Stimulated activated CD8-positive, alpha-beta memory T cell treated with anti-CD3 and anti-CD28 coated beads, Interleukin-12 subunit alpha, Interleukin-12 subunit beta, amount 100 ng/mL, for 24 hours (primary cell): Measurements from ENCODE around the gene LPXN.

Experiments
- DNase-seq: peaks from one replicate; pipeline ENCODE4 v3.0.0-alpha.2; 2020; ENCODE audit errors: extremely low read depth

Gene LPXN

DNA sequence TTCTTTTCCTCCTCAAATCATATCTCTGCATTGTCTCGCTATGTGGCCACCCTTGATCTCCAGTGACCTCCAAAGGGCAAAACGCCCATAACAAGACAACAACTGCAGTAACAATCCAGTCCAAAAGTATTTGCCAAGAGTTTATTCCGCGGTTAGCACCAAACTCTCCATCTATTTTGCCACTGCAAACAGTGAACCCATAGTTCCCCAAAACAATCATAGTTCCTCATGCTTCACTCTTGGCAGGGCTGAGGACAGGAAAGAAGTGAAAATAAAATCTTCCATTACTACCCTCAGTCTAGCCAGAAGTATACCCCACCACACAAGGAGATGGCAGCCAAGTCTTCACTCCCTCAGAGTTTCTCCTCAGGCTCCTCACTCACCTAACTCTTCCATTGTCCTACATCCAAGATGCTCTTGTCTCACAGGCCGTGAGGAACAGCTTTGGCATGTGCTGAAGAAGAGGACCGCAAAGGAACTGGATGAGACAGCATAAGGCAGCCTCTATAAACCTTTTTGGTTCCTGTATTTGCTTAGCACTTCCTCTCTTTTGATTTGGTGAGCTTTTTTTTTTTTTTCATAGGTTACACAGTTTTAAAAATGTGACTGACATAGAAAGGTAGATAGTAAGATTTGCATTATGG is at the start of gene LPXN:
LPXN (minus strand) TSS at position 480 of the 644 bp plus-strand sequence; CDS start at position 396, 84 bp downstream.
- DNase-seq, result no peak

DNA sequence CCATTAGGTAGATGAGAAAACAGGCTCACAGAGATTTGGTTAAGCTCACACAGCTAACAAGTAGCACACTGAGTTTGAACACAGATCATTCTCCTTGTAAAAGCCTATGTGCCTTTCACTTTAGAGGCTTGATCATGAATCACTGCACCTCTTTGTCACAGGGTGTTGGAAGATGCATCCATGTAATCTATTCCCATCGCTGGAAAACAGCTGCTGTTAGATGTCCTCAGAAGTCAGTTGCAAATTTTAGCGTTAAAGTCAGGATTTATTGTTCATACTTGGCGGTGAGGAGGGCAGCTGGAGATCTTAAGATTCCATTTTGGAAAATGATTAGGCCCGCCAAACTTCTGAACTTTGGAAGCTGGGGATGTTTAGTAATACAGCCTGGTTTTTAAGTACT is 49.4 kb upstream of the LPXN start:
- DNase-seq, result no peak

DNA sequence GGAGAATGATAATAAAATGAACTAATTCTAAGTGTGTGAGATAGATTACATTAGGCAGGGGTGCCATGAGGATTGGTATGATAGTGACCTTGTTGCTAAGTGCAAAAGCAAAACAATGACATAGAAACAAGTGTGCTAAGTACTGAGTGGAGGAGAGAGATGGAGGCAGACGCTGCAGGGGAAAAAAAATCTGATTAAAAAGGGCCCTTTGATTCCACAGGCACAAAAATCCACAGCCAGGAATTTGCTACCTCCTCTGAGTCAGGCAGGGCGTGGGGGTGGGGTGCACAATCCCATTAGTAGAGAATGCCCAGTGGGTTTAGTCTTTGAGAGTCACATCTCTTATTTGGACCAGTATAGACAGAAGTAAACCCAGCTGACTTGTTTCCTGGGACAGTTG is 46.7 kb upstream of the LPXN start, which contains the start of gene CNTF:
CNTF (plus strand) TSS at position 322 of the 400 bp plus-strand sequence. CDS start 88 bp downstream, outside the sequence.
- no peak for DNase-seq

DNA sequence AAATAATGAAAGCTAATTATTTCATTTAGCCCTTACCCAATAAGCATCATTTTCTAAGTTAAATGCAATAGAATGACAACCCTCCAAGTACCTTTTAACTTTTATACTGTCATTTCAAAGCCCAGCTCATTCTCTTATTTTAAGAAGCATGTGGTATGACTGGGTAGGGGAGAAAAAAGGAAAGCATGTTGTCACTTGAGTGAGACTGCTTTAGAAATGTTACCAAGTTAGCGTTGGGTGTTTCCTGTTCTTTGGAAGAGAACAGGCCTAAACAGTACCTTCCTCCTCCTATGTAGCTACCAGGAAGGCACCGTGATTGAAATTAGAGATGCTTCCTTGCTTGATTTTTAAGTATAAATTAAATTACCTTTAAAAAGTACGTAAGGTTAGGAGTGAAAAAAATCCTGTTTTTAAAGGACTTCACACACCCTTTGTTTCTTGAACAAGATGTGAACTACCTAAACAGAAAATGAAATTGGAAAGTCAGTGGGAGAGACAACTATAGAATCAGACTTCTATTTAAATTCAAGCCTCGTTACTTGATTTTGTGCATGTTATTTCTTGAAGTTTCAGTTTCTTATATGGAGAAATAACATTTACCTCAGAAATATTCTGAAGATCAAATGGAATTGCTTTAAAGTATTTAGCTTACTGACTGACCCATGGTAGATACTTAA is 46.1 kb upstream of the LPXN start:
- DNase-seq, result no peak

DNA sequence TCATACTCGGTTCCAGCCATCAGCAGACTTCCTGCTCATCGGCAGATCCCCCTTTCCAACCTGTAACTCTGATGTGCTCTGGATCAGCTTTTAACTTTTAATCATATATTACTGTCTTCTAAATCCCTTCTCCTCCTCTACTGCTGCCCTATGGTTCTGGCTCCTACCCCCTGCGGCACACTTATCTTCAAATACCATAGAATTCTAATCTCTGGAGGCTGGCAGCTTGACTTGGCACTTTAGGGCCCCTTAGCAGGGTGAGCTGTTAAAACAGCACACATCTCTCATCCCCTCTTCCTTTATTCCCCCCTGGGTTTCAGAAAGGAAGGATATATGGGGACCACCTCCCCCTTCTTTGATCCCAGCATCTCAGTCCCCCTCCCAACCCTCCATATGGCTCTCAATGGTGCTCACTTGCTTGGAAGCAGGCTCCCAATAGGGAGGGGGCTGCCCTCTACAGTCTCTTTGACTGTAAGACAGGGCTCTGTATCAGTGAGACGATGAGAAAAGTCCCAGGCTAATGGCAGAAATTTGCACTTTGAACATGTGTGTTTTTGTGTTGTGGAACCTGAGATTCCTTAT is 42.4 kb upstream of the LPXN start:
- no peak for DNase-seq

DNA sequence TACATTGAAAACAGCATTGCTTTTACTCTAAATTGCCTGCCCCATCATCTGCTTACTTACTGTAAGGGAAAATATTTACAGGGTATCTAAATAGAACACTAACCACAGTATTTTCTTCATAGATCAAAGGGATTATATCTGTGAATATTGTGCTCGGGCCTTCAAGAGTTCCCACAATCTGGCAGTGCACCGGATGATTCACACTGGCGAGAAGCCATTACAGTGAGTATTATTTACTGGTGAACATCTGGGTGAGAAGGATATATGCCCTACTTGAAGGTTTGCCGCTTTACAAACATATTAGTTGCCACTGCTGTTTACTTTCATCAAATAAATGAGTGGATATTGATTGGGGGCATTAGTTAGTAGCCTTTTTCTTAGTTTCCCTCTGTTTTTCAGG is 40.9 kb upstream of the LPXN start:
- DNase-seq, result no peak

DNA sequence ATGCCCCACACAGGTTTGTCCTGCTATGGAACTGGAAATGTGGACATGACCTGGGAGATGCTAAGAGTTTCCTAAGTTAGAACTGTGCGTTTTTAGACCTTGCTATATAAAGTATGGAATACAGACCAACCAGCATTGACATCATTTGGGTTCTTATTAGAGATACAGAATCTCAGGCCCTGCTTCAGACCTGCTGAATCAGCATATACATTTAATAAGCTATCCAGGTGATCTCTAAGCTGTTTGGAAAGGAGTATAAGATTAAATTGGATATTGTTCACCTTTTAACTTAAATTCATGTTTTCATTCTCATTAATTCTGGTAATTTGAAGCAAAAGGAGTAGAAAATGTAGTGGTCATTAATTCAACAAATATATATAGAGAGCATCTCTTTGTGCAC is 39.9 kb upstream of the LPXN start:
- DNase-seq, result no peak

DNA sequence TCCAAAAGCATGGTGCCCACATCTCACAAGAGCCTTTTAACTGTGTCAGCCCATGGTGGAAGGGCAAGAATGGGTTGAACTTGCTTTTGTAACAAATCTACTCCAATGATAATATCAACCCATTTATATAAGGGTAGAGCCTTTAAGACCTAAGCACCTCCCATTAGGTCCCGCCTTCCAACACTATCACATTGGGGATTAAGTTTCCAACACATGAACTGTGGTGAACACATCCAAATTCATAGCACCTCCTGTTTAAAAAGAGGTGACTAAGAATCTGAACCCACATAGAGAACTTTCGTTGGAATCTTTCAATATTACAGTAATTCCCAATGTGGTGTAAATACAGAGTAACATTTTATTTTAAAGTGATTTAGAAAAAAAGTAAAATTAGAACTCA is 37.6 kb upstream of the LPXN start:
- DNase-seq, result no peak

DNA sequence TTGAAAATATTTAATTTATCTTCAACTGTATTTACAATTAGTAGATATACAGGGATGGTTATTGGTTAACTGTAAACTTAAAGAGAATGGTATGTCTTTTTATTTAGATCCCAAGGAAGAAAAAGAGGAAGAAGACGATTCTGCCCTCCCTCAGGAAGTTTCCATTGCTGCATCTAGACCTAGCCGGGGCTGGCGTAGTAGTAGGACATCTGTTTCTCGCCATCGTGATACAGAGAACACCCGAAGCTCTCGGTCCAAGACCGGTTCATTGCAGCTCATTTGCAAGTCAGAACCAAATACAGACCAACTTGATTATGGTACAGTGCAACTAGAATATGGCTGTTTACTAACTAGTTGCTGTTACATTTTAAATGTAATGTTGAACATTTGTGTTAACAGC is 34.1 kb upstream of the LPXN start:
- DNase-seq, result no peak

DNA sequence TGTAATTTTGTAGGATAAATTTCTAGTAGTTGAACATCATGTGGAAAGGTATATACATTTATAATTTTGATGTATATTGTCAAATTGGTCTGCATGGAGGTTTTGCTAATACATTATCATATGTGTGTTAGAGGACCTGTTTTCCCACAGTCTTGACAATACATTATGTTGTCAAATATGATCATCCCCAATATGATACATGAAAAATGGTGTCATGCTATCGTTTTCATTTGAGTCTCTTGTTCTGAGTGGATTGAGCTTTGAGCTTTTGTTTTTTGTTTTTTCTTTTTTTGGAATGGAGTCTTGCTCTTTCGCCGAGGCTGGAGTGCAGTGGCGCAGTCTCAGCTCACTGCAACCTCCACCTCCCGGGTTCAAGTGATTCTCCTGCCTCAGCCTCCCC is 32.7 kb upstream of the LPXN start:
- no peak for DNase-seq

DNA sequence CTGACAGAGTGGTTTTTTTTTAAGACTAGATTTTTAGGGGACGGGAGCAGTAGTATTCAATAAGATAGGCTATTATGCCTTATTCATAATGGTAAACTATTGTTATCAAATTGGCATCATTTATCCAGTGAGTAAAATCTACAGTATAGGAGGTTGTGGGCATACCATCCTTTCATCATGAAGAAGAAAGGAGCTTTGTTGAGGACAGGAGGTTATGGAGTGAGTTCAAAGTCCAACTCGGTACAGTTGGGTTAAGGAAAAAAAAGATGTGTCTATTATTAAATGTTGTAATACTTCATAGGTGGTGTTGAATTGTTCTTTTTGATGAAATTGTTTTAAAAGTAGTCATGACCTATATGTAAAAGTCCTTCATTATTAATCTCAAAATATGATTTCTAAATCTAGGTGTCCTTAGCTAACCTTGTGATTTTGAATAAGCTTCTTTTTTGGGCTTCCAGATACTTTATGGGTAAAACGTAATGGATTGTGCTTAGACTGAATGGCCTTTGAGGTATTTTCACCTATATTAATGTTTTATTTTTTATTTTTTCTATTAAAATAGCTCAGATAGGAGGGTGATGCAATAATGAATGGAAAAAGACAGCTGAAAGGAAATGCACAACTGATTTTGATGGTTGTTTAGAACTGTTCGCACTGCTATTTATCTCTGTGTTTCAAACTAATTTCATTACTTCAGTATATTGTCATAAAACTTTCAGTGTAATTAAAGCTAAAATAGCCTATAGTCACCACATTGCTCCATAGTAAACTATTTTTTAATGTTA is 31.5 kb upstream of the LPXN start:
- DNase-seq, result no peak

DNA sequence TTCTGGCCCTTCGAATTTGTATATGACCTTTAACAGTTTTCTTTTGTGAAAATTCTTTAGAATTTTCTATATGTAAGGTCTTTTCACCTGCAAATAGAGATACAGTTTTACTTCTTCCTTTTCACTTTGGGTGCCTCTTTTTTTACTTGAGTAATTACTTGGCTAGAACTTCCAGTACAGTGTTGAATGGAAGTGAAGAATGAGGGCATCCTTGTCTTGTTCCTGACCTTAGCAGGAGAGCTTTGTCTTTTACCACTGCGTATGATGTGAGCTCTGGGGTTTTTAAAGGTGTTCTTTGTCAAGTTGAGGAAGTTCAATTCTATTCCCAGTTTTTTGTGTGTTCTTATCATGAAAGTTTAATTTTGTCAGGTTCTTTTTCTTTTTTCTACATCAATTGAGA is 24.9 kb upstream of the LPXN start:
- DNase-seq, result no peak

DNA sequence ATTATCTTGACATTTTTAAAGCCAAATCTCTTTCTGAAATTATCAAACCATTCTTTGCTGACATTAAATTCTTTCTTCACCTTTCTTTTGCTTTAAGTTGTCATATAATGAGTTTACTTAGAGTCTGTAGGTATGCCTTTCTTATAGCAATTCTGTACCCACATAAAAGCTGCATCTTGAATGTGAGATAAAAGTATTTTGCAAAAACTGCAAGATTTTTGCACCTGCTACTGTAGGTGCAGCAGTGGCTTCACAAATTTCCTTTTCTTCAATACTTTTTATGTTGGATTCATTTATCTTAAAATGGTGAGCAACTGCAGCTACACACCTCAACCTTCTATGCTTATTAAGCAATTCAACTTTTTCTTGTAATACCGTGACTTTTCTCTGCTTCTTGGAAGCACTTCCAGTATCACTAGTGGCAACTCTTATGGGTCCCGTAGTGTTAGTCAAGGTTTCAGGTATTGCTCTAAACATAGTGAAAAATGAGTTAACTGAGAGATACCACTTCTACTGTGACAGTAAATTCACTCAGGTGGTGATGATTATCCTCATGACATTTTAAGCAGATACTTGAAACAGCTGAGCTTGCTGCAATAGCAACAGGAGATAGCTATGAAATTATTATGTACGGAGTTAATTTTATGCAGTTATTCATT is 22.0 kb upstream of the LPXN start:
- no peak for DNase-seq

DNA sequence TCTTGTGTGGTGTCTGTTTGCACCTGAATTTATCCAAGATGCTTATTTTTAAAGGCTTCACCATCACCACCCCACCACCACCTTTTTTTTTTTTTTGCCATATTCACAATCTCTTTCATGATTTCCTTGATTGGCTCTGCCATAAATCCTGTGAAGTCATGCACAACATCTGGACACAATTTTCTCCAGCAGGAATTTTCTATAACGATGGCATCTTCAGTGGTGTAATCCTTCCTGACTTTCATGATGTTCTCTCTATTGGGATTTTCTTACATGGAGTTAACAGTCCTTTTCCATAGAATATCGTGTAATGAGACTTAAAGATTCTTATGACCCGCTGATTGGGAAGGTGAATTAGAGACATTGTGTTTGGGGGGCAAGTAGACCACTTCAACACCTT is 21.0 kb upstream of the LPXN start:
- no peak for DNase-seq

DNA sequence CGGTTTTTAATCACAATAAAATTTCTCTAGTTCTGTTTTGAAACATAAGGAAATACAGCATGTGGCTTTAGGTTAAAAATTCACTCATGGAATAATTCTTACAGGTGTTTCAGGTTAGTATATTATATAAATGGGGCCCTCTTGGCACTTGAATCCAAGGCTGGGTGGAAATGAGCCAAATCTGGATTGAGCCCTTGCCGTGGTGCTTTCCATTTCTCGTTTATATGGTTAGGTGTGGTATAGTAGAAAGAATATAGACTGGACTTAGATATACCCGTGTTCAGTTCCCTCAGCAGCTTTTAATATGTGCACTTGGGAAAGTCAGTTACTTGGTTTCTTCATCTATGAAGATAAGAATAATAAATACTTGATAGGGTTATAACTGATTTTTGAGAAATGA is 19.2 kb upstream of the LPXN start:
- DNase-seq, result no peak

DNA sequence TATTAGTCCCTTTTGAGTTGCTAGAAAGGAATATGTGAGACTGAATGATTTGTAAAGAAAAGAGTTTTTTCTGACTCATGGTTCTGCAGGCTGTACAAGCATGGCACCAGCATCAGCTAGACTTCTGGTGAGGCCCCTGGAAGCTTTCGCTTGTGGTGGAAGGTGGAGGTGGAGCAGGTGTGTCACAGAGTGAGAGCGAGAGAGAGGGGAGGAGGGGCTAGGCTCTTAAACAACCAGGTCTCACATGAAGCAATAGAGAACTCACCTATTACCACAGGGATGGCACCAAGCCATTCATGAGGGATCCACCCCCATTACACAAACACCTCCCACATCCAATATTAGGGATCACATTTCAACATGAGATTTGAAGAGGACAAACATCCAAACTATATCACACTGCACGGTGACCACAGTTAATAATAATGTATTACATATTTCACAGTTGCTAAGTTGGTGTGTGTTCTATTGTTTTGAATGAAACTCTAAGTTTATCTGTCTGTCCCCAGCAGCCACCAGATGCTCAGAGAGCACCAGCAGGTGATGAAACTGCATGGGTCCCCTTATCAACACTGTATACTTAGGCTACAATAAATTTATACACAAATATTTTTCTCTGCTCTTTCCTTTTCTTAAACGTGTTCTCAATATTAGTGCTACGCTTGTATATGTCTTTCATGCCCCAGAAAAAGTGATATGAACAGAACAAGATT is 17.3 kb upstream of the LPXN start:
- DNase-seq, result no peak

DNA sequence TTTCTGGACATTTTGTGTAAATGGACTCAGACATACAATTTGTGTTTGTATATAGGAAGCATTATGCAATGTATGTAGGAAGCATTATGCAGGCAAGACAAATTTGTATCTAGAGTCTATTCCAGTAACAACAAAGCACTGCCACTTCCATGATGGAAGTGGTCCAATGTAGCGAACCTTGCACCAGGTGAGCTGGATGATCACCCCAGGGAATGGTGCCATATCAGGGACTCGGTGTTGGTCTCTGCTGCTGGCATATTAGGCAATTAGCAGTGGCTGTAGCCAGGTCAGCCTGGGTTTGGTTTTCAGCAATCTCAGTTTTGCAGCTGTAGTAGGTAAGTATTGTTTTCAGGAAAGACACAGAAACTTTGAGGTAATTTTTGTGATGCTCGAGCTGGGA is 16.0 kb upstream of the LPXN start:
- no peak for DNase-seq

DNA sequence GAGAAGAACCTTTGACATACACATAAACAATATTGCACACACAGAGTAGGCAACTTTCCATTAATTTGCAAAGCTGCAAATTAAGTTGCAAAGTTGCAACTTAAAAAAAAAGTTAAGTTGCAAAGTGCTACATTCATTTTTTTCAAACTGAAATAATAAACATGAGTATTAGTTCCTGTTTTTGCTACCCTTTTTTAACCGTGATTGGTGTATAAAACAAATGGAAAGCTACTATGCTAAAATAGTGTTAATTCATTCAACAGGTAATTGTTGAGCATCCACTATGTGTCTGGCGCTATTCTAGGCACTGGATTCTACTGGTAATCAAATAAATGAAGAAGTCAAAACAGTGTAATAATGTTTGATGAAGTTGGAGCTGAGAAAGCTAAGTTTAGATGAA is 11.3 kb upstream of the LPXN start:
- DNase-seq, result no peak

DNA sequence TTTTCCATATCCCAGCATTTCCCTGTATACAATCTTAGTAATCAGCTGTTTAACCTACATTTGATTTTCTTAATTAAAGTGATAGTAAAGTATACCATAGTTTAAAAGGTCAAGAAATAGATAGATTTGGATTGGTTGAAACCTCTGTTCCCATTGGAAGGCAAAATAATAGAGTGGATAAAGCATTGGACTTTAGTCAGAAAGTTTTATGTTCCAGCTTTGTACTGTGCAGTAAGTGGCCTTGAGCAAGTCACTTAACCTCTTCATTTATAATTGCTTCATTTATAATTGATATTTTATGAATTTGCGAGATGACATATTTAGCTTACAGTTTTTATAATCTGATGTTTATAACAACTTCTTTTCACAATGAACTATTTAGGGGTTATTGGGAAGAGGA is 6.8 kb upstream of the LPXN start:
- DNase-seq, result no peak

DNA sequence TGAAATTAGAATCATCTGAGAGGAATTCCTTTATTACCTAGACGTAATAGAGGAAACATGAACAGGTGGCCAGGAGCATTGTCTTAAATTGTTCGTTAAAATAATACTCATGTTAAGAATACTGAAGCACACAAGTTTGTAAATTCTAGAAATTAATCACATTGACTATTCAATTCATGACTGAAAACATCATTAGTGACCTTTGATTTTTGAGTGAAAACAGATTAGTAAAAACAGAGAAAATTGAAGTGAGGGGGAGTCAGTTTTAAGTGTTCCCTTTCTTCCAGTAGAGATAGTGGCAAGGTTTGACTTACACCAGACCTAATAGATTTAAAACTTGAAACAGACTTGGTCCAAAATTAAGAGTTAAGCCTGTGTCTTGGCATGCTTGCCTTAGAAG is 4.7 kb upstream of the LPXN start:
- DNase-seq, result no peak
